Stimulated activated naive CD8-positive, alpha-beta T cell treated with anti-CD3 and anti-CD28 coated beads, Interleukin-15, amount 100 ng/mL, for 72 hours (primary cell): ENCODE results near the gene GJC3.
A peak's percentile ranks its signal among the peaks of the same experiment; 100 is the strongest.
"Not testable (repeated sequence)": the region's sequence is repeated elsewhere in the genome, so short reads cannot be mapped to it uniquely, and the experiment has no call there.

Experiments used
- ATAC-seq: fragments of 150-1000 bp; cut with Tn5 transposase; 2 replicates; pipeline ENCODE4 v1.10.0; 2021; ENCODE audit warnings: mild to moderate bottlenecking, moderate library complexity
- DNase-seq, 2 donors: peaks; one replicate each; pipeline ENCODE4 v3.0.0; 2021 to 2022
- H3K27ac Mint-ChIP-seq, 2 donors: one replicate each; pipeline ENCODE4 v1.8.0; 2022; ENCODE audit warnings: mild to moderate bottlenecking in 2 of 2, mixed read lengths in 2 of 2, moderate library complexity in 2 of 2
- H3K27me3 Mint-ChIP-seq: one replicate; pipeline ENCODE4 v1.8.0; 2022; ENCODE audit warnings: mixed read lengths
- H3K4me1 Mint-ChIP-seq: one replicate; pipeline ENCODE4 v1.8.0; 2022; ENCODE audit warnings: mild to moderate bottlenecking, mixed read lengths
- H3K4me3 Mint-ChIP-seq, 2 donors: one replicate each; pipeline ENCODE4 v1.8.0; 2022; ENCODE audit warnings: mild to moderate bottlenecking in 2 of 2, mixed read lengths in 2 of 2, moderate library complexity in 1 of 2
- H3K9me3 Mint-ChIP-seq, 2 donors: one replicate each; pipeline ENCODE4 v1.8.0; 2022; ENCODE audit warnings: mixed read lengths in 2 of 2

The GJC3 gene

GRCh38 chr7:99901581-99901980 is 27.8 kb downstream of the GJC3 start:
- Mint-ChIP-seq H3K4me1 (peaks cover 7% of the 10 kb centered on the region), H3K9me3 (no peaks in the 10 kb centered on the region), H3K27ac (no peak overlapping the region)

GRCh38 chr7:99899830-99900519 is 29.4 kb downstream of the GJC3 start:
- Mint-ChIP-seq H3K4me1 (peaks cover 7% of the 10 kb centered on the region), H3K27me3 (no peaks in the 10 kb centered on the region), H3K4me3 (no peak overlapping the region), H3K27ac (no peak overlapping the region), H3K9me3 (no peaks in the 10 kb centered on the region)
- no peak for DNase-seq
- no peak for ATAC-seq

More at GRCh38 chr7:99901581-99901980, 27.8 kb downstream of the GJC3 start:
- no peaks in the 10 kb centered on the region for H3K27me3 Mint-ChIP-seq
- ATAC-seq: no peak
- H3K4me3 Mint-ChIP-seq: no peak overlapping the region
- DNase-seq: no peak

GRCh38 chr7:99898836-99899235 is 30.6 kb downstream of the GJC3 start:
- Mint-ChIP-seq H3K4me3 (no peak overlapping the region), H3K9me3 (no peaks in the 10 kb centered on the region)
- DNase-seq: no peak

GRCh38 chr7:99898023-99898357 is 31.4 kb downstream of the GJC3 start:
- Mint-ChIP-seq H3K4me1 (peaks cover 13% of the 10 kb centered on the region), H3K9me3 (no peaks in the 10 kb centered on the region), H3K27ac (no peak overlapping the region), H3K4me3 (no peak overlapping the region), H3K27me3 (no peaks in the 10 kb centered on the region)
- ATAC-seq (peak; percentile 43), DNase-seq (no peak)

More at GRCh38 chr7:99898836-99899235, 30.6 kb downstream of the GJC3 start:
- ATAC-seq: no peak
- no peaks in the 10 kb centered on the region for H3K27me3 Mint-ChIP-seq
- H3K27ac Mint-ChIP-seq: no peak overlapping the region
- peaks cover 7% of the 10 kb centered on the region for H3K4me1 Mint-ChIP-seq

GRCh38 chr7:99897322-99898022 is 31.9 kb downstream of the GJC3 start:
- H3K27me3 Mint-ChIP-seq: no peaks in the 10 kb centered on the region
- H3K4me3 Mint-ChIP-seq: no peak overlapping the region
- no peak for DNase-seq
- no peaks in the 10 kb centered on the region for H3K9me3 Mint-ChIP-seq
- peaks cover 13% of the 10 kb centered on the region for H3K4me1 Mint-ChIP-seq
- ATAC-seq: peak; percentile 70
- no peak overlapping the region for H3K27ac Mint-ChIP-seq

GRCh38 chr7:99894738-99895137 is 34.7 kb downstream of the GJC3 start:
- ATAC-seq (no peak), DNase-seq (no peak)
- Mint-ChIP-seq H3K9me3 (peaks cover 0 to 5% of the 10 kb centered on the region in 2 donors), H3K27me3 (no peaks in the 10 kb centered on the region), H3K4me1 (peaks cover 13% of the 10 kb centered on the region), H3K4me3 (no peak overlapping the region), H3K27ac (no peak overlapping the region)

- Mint-ChIP-seq H3K27ac (no peak overlapping the region), H3K27me3 (no peaks in the 10 kb centered on the region), H3K4me3 (no peak overlapping the region), H3K9me3 (peaks cover 0 to 8% of the 10 kb centered on the region in 2 donors), H3K4me1 (peaks cover 13% of the 10 kb centered on the region)
- no peak for DNase-seq
- no peak for ATAC-seq
These were observed 36.1 kb downstream of the GJC3 start for GRCh38 chr7:99893280-99893679.

- not testable (repeated sequence) for H3K4me3 Mint-ChIP-seq, H3K27me3 Mint-ChIP-seq, H3K27ac Mint-ChIP-seq, H3K4me1 Mint-ChIP-seq, ATAC-seq, H3K9me3 Mint-ChIP-seq, DNase-seq
These were observed 39.1 kb downstream of the GJC3 start for GRCh38 chr7:99890348-99890747.

- not testable (repeated sequence) for ATAC-seq, H3K4me3 Mint-ChIP-seq, H3K27ac Mint-ChIP-seq, DNase-seq, H3K4me1 Mint-ChIP-seq, H3K27me3 Mint-ChIP-seq, H3K9me3 Mint-ChIP-seq
These were observed 41.1 kb downstream of the GJC3 start for GRCh38 chr7:99888366-99888765.

GRCh38 chr7:99881370-99881769 is 48.0 kb downstream of the GJC3 start:
- no peaks in the 10 kb centered on the region for H3K27me3 Mint-ChIP-seq
- DNase-seq: no peak
- no peak overlapping the region for H3K4me3 Mint-ChIP-seq
- no peaks in the 10 kb centered on the region for H3K9me3 Mint-ChIP-seq
- H3K27ac Mint-ChIP-seq: no peak overlapping the region
- H3K4me1 Mint-ChIP-seq: no peaks in the 10 kb centered on the region
- ATAC-seq: no peak

- H3K4me3 Mint-ChIP-seq: no peak within 1 kb of the TSS
- no peaks in the 10 kb centered on the region for H3K4me1 Mint-ChIP-seq
- no peaks in the 10 kb centered on the region for H3K9me3 Mint-ChIP-seq
- no peak for DNase-seq
- ATAC-seq: no peak
- peak within 1 kb of the TSS in 1 of 2 donors; percentile 2 for H3K27ac Mint-ChIP-seq
- H3K27me3 Mint-ChIP-seq: no peaks in the 10 kb centered on the region
These were observed 52.5 kb downstream of the GJC3 start, which contains the start of gene OR2AE1 for GRCh38 chr7:99876933-99877332. TSS of gene OR2AE1 (minus strand) at chr7:99877033. CDS start at chr7:99877033, 0 bp downstream.

- H3K4me3 Mint-ChIP-seq: no peak overlapping the region
- no peaks in the 10 kb centered on the region for H3K4me1 Mint-ChIP-seq
- no peaks in the 10 kb centered on the region for H3K9me3 Mint-ChIP-seq
- ATAC-seq (no peak), DNase-seq (no peak)
- peak overlapping the region in 1 of 2 donors; percentile 2 for H3K27ac Mint-ChIP-seq
- H3K27me3 Mint-ChIP-seq: no peaks in the 10 kb centered on the region
These were observed 52.9 kb downstream of the GJC3 start for GRCh38 chr7:99876491-99876890.
